ENCODE results near the gene HOXA2.

GRCh38 chr7:27073076-27073475, 29.4 kb downstream of the HOXA2 start:
- TF ChIP-seq ZNF510 (tag by site-specific recombination; IDR thresholded peaks at IDR 0.05; ENCODE audit: insufficient replicate concordance) (no peak), CTCF (tag by site-specific recombination; IDR thresholded peaks at IDR 0.05) (no peak), ZBTB1 (tag by site-specific recombination; IDR thresholded peaks at IDR 0.05) (no peak)

Measured in HEK293 (cell line).